GM23338 (cell line): Measurements from ENCODE around the gene EML3. TPM values are rescaled to one million over a fixed set of nuclear protein-coding genes. Genes with fewer than 3 reads are reported as not detected.

Experiments used
- ATAC-seq: fragments of 200-7000 bp; cut with Tn5 transposase; 3 replicates; pipeline ENCODE4 v1.9.1; 2020
- DNase-seq: peaks from one replicate; pipeline ENCODE4 v3.0.0-alpha.2; 2015; ENCODE audit warnings: low spot score
- H2AFZ ChIP-seq: fragments of 200-600 bp; sonication (generic); 2 replicates; pipeline ENCODE4 v1.8.0; 2016; ENCODE audit warnings: antibody characterized with exemption, mild to moderate bottlenecking, moderate library complexity
- H3F3A ChIP-seq: fragments of 200-600 bp; sonication (generic); replicated peaks from 2 replicates; pipeline ENCODE4 v1.8.0; 2017; ENCODE audit warnings: antibody characterized with exemption, mixed run types, low read depth
- H3K27ac ChIP-seq: fragments of 200-600 bp; sonication (generic); 2 replicates; pipeline ENCODE4 v1.6.1; 2016; ENCODE audit warnings: low read depth
- H3K27me3 ChIP-seq: fragments of 200-600 bp; sonication (generic); 2 replicates; pipeline ENCODE4 v1.8.0; 2016; ENCODE audit warnings: mild to moderate bottlenecking, mixed run types, moderate library complexity; ENCODE audit not compliant: insufficient read depth
- H3K36me3 ChIP-seq: fragments of 200-600 bp; sonication (generic); 2 replicates; pipeline ENCODE4 v1.8.0; 2016; ENCODE audit warnings: mild to moderate bottlenecking; ENCODE audit not compliant: insufficient read depth
- H3K4me1 ChIP-seq: fragments of 200-600 bp; sonication (generic); 2 replicates; pipeline ENCODE4 v1.8.0; 2016; ENCODE audit warnings: mild to moderate bottlenecking, moderate library complexity; ENCODE audit not compliant: insufficient read depth
- H3K4me2 ChIP-seq: fragments of 200-600 bp; sonication (generic); 2 replicates; pipeline ENCODE4 v1.7.1; 2017; ENCODE audit warnings: mixed run types
- H3K4me3 ChIP-seq: fragments of 200-600 bp; sonication (generic); 2 replicates; pipeline ENCODE4 v1.6.1; 2016; ENCODE audit warnings: mixed run types
- H3K79me2 ChIP-seq: fragments of 200-600 bp; sonication (generic); replicated peaks from 2 replicates; pipeline ENCODE4 v1.8.0; 2017; ENCODE audit warnings: mild to moderate bottlenecking; ENCODE audit not compliant: insufficient read depth
- H3K9me2 ChIP-seq: fragments of 200-600 bp; sonication (generic); 2 replicates; pipeline ENCODE4 v1.8.0; 2017; ENCODE audit not compliant: insufficient read depth
- H4K20me1 ChIP-seq: fragments of 200-600 bp; sonication (generic); replicated peaks from 2 replicates; pipeline ENCODE4 v1.8.0; 2017; ENCODE audit warnings: mild to moderate bottlenecking; ENCODE audit not compliant: insufficient read depth
- H3K27ac Mint-ChIP-seq: 2 replicates; pipeline ENCODE4 v1.8.0; 2020; ENCODE audit warnings: inconsistent platforms, mild to moderate bottlenecking, moderate library complexity, mixed read lengths
- H3K27me3 Mint-ChIP-seq: 3 replicates; pipeline ENCODE4 v1.8.0; 2022; ENCODE audit warnings: low read depth, mild to moderate bottlenecking, moderate library complexity, mixed read lengths, inconsistent platforms; ENCODE audit not compliant: insufficient read depth, poor library complexity
- H3K36me3 Mint-ChIP-seq: 3 replicates; pipeline ENCODE4 v1.8.0; 2021; ENCODE audit warnings: low read depth, mild to moderate bottlenecking, inconsistent platforms, moderate library complexity, mixed read lengths
- H3K4me1 Mint-ChIP-seq: 3 replicates; pipeline ENCODE4 v1.8.0; 2020; ENCODE audit warnings: mild to moderate bottlenecking, inconsistent platforms, mixed read lengths
- H3K4me3 Mint-ChIP-seq: 3 replicates; pipeline ENCODE4 v1.8.0; 2021; ENCODE audit warnings: moderate library complexity, mild to moderate bottlenecking, inconsistent platforms, mixed read lengths
- H3K9me3 Mint-ChIP-seq: 3 replicates; pipeline ENCODE4 v1.8.0; 2020; ENCODE audit warnings: moderate library complexity, mild to moderate bottlenecking, inconsistent platforms, mixed read lengths
- CREB1 ChIP-seq: fragments of 250-450 bp; sonication (Bioruptor Pico); IDR thresholded peaks from 2 replicates; pipeline ENCODE4 v1.5.0; 2020; ENCODE audit warnings: low read depth, mild to moderate bottlenecking, moderate library complexity
- EZH2 ChIP-seq: fragments of 200-600 bp; sonication (generic); IDR thresholded peaks from one replicate; pipeline ENCODE4 v1.8.0; 2017; ENCODE audit warnings: antibody characterized with exemption, mild to moderate bottlenecking, low read depth; ENCODE audit not compliant: unreplicated experiment
- EZH2phosphoT487 ChIP-seq: fragments of 200-600 bp; sonication (generic); IDR thresholded peaks from one replicate; pipeline ENCODE4 v1.8.1; 2018; ENCODE audit warnings: antibody characterized with exemption; ENCODE audit not compliant: unreplicated experiment
- JUNB ChIP-seq: IDR thresholded peaks from one replicate; pipeline ENCODE4 v1.6.1; 2016; ENCODE audit warnings: antibody characterized with exemption; ENCODE audit not compliant: unreplicated experiment
- NANOG ChIP-seq: IDR thresholded peaks from 2 replicates; pipeline ENCODE4 v1.6.1; 2016; ENCODE audit warnings: antibody characterized with exemption, borderline replicate concordance
- POLR2AphosphoS5 ChIP-seq: IDR thresholded peaks from 2 replicates; pipeline ENCODE4 v1.6.1; 2016; ENCODE audit warnings: antibody characterized with exemption, low read depth
- STAT1 ChIP-seq: IDR thresholded peaks from one replicate; pipeline ENCODE4 v1.6.1; 2016; ENCODE audit warnings: antibody characterized with exemption; ENCODE audit not compliant: unreplicated experiment
- ZNF114 ChIP-seq: fragments of 250-450 bp; sonication (Bioruptor Pico); IDR thresholded peaks from 2 replicates; pipeline ENCODE4 v1.5.0; 2020; ENCODE audit warnings: mild to moderate bottlenecking, moderate library complexity
- ZNF331 ChIP-seq: fragments of 250-450 bp; sonication (Bioruptor Pico); IDR thresholded peaks from 2 replicates; pipeline ENCODE4 v1.5.0; 2020; ENCODE audit warnings: low read depth, mild to moderate bottlenecking, moderate library complexity
- polyA plus RNA-seq: library from polyadenylated mRNA; unstranded; fragments of >200 nt; fragmentation: Nextera tagmentation; extraction: Ambion mirVana; gene quantifications from 2 replicates; pipeline ENCODE4 v1.2.1, GENCODE V29; 2016
- total RNA-seq: library from RNA; depleted of rRNA; stranded (reverse); fragments of >200 nt; shearing (Covaris generic); gene quantifications from 2 replicates; pipeline ENCODE4 v1.2.3, GENCODE V29; 2014
- TF ChIP-seq, protein P1 (sequence below): fragments of 250-450 bp; sonication (Bioruptor Pico); IDR thresholded peaks from 2 replicates; pipeline ENCODE4 v1.5.0; 2020; ENCODE audit warnings: mild to moderate bottlenecking, moderate library complexity
- TF ChIP-seq, protein P2 (sequence below): IDR thresholded peaks from one replicate; pipeline ENCODE4 v1.6.1; 2018; ENCODE audit warnings: antibody characterized with exemption; ENCODE audit not compliant: unreplicated experiment
- TF ChIP-seq, protein P3 (sequence below): IDR thresholded peaks from 2 replicates; pipeline ENCODE4 v1.6.1; 2016; ENCODE audit warnings: antibody characterized with exemption
- TF ChIP-seq, protein P4 (sequence below), 2 experiments: fragments of 200-600 bp in 1 of 2; sonication (generic) in 1 of 2; conservative IDR thresholded peaks; 2 replicates each; pipeline versions ENCODE4 v1.5.1 to v1.6.1; 2016 to 2017; ENCODE audit warnings: antibody characterized with exemption in 2 of 2, low read depth in 2 of 2, mild to moderate bottlenecking in 2 of 2, moderate library complexity in 1 of 2

The EML3 gene
- total and polyA plus RNA-seq, 2 experiments from 2014 or later = 15.4 to 17.1 TPM

DNA sequence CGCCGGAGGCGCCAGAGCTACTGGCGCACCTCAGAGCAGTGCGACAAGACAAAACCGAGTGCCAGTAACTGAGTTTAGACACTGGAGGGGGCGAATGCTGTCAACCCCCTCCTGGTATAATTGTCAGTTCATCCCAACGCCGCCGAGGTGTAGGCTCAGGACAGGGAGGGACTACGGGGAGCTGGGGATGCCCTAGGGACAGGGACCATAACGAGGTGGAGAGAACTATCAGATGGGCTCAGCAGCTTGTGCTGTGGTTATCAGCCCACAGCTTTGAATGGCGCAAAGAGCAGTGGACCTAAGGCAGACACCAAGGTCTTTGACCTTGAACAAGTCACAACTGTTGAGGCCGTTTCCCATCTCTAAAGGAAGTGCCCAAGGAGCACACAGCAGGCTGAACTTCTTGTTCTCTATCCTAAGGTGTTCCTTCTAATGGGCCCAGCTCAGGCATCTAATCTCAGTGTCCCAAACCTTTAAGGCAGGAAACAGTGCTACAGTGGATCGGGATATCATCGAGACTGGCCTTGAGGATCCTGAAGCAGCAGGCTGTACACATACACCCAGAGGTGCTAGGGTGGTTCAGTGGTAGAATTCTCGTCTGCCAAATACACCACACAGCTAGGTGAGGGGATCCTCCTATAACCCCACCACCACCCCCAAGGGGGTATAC is 20.3 kb downstream of the EML3 start:
- H3K27me3 Mint-ChIP-seq = peaks cover 27% of the 10 kb centered on the region
- peak overlapping the region; percentile 9; the same call in 1 of the 2 replicates for H2AFZ ChIP-seq
- H3K9me3 Mint-ChIP-seq = peaks cover 4% of the 10 kb centered on the region; the same call in 2 of the 3 replicates
- H3K36me3 ChIP-seq = peaks cover 35% of the 10 kb centered on the region
- peaks cover 17% of the 10 kb centered on the region for H4K20me1 ChIP-seq
- H3K27me3 ChIP-seq = no peaks in the 10 kb centered on the region
- H3K27ac ChIP-seq = 0 out of 2 replicates have a peak overlapping the region, but pooled peaks have one; percentile 75
- H3K27ac Mint-ChIP-seq = peak overlapping the region; percentile 94
- H3K36me3 Mint-ChIP-seq = peaks cover 64% of the 10 kb centered on the region
- no peaks in the 10 kb centered on the region for H3K9me2 ChIP-seq
- peak overlapping the region; percentile 98 for H3K4me3 Mint-ChIP-seq
- ATAC-seq (peak; percentile 14), DNase-seq (no peak)
- H3K4me1 ChIP-seq = peaks cover 12% of the 10 kb centered on the region; the same call in 1 of the 2 replicates
- H3F3A ChIP-seq = peaks cover 57% of the 10 kb centered on the region
- TF ChIP-seq, protein P1, sequence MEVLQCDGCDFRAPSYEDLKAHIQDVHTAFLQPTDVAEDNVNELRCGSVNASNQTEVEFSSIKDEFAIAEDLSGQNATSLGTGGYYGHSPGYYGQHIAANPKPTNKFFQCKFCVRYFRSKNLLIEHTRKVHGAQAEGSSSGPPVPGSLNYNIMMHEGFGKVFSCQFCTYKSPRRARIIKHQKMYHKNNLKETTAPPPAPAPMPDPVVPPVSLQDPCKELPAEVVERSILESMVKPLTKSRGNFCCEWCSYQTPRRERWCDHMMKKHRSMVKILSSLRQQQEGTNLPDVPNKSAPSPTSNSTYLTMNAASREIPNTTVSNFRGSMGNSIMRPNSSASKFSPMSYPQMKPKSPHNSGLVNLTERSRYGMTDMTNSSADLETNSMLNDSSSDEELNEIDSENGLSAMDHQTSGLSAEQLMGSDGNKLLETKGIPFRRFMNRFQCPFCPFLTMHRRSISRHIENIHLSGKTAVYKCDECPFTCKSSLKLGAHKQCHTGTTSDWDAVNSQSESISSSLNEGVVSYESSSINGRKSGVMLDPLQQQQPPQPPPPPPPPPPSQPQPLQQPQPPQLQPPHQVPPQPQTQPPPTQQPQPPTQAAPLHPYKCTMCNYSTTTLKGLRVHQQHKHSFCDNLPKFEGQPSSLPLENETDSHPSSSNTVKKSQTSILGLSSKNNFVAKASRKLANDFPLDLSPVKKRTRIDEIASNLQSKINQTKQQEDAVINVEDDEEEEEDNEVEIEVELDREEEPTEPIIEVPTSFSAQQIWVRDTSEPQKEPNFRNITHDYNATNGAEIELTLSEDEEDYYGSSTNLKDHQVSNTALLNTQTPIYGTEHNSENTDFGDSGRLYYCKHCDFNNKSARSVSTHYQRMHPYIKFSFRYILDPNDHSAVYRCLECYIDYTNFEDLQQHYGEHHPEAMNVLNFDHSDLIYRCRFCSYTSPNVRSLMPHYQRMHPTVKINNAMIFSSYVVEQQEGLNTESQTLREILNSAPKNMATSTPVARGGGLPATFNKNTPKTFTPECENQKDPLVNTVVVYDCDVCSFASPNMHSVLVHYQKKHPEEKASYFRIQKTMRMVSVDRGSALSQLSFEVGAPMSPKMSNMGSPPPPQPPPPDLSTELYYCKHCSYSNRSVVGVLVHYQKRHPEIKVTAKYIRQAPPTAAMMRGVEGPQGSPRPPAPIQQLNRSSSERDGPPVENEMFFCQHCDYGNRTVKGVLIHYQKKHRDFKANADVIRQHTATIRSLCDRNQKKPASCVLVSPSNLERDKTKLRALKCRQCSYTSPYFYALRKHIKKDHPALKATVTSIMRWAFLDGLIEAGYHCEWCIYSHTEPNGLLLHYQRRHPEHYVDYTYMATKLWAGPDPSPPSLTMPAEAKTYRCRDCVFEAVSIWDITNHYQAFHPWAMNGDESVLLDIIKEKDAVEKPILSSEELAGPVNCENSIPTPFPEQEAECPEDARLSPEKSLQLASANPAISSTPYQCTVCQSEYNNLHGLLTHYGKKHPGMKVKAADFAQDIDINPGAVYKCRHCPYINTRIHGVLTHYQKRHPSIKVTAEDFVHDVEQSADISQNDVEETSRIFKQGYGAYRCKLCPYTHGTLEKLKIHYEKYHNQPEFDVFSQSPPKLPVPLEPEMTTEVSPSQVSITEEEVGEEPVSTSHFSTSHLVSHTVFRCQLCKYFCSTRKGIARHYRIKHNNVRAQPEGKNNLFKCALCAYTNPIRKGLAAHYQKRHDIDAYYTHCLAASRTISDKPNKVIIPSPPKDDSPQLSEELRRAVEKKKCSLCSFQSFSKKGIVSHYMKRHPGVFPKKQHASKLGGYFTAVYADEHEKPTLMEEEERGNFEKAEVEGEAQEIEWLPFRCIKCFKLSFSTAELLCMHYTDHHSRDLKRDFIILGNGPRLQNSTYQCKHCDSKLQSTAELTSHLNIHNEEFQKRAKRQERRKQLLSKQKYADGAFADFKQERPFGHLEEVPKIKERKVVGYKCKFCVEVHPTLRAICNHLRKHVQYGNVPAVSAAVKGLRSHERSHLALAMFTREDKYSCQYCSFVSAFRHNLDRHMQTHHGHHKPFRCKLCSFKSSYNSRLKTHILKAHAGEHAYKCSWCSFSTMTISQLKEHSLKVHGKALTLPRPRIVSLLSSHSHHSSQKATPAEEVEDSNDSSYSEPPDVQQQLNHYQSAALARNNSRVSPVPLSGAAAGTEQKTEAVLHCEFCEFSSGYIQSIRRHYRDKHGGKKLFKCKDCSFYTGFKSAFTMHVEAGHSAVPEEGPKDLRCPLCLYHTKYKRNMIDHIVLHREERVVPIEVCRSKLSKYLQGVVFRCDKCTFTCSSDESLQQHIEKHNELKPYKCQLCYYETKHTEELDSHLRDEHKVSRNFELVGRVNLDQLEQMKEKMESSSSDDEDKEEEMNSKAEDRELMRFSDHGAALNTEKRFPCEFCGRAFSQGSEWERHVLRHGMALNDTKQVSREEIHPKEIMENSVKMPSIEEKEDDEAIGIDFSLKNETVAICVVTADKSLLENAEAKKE (CRISPR knock-in tag) = no peak
- TF ChIP-seq STAT1 = no peak
- no peak for TF ChIP-seq ZNF114 (CRISPR knock-in tag)
- TF ChIP-seq POLR2AphosphoS5 = no peak
- no peak for TF ChIP-seq EZH2phosphoT487
- TF ChIP-seq JUNB = no peak
- no peak for TF ChIP-seq EZH2
- TF ChIP-seq NANOG = no peak
- no peak for TF ChIP-seq CREB1 (CRISPR knock-in tag)
- TF ChIP-seq, protein P2, sequence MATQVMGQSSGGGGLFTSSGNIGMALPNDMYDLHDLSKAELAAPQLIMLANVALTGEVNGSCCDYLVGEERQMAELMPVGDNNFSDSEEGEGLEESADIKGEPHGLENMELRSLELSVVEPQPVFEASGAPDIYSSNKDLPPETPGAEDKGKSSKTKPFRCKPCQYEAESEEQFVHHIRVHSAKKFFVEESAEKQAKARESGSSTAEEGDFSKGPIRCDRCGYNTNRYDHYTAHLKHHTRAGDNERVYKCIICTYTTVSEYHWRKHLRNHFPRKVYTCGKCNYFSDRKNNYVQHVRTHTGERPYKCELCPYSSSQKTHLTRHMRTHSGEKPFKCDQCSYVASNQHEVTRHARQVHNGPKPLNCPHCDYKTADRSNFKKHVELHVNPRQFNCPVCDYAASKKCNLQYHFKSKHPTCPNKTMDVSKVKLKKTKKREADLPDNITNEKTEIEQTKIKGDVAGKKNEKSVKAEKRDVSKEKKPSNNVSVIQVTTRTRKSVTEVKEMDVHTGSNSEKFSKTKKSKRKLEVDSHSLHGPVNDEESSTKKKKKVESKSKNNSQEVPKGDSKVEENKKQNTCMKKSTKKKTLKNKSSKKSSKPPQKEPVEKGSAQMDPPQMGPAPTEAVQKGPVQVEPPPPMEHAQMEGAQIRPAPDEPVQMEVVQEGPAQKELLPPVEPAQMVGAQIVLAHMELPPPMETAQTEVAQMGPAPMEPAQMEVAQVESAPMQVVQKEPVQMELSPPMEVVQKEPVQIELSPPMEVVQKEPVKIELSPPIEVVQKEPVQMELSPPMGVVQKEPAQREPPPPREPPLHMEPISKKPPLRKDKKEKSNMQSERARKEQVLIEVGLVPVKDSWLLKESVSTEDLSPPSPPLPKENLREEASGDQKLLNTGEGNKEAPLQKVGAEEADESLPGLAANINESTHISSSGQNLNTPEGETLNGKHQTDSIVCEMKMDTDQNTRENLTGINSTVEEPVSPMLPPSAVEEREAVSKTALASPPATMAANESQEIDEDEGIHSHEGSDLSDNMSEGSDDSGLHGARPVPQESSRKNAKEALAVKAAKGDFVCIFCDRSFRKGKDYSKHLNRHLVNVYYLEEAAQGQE = no peak
- no peak for TF ChIP-seq ZNF331 (CRISPR knock-in tag)
- TF ChIP-seq, protein P3, sequence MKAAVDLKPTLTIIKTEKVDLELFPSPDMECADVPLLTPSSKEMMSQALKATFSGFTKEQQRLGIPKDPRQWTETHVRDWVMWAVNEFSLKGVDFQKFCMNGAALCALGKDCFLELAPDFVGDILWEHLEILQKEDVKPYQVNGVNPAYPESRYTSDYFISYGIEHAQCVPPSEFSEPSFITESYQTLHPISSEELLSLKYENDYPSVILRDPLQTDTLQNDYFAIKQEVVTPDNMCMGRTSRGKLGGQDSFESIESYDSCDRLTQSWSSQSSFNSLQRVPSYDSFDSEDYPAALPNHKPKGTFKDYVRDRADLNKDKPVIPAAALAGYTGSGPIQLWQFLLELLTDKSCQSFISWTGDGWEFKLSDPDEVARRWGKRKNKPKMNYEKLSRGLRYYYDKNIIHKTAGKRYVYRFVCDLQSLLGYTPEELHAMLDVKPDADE = no peak
- TF ChIP-seq, protein P4, sequence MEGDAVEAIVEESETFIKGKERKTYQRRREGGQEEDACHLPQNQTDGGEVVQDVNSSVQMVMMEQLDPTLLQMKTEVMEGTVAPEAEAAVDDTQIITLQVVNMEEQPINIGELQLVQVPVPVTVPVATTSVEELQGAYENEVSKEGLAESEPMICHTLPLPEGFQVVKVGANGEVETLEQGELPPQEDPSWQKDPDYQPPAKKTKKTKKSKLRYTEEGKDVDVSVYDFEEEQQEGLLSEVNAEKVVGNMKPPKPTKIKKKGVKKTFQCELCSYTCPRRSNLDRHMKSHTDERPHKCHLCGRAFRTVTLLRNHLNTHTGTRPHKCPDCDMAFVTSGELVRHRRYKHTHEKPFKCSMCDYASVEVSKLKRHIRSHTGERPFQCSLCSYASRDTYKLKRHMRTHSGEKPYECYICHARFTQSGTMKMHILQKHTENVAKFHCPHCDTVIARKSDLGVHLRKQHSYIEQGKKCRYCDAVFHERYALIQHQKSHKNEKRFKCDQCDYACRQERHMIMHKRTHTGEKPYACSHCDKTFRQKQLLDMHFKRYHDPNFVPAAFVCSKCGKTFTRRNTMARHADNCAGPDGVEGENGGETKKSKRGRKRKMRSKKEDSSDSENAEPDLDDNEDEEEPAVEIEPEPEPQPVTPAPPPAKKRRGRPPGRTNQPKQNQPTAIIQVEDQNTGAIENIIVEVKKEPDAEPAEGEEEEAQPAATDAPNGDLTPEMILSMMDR (conservative IDR thresholded peaks at IDR 0.05; ENCODE audit: low read depth in 2 of 2) = no peak
- H3K79me2 ChIP-seq = peaks cover 19% of the 10 kb centered on the region
- H3K4me2 ChIP-seq = peak overlapping the region; percentile 92
- H3K4me3 ChIP-seq = peak overlapping the region; percentile 63
- H3K4me1 Mint-ChIP-seq = peaks cover 18% of the 10 kb centered on the region
